Measurements from ENCODE around the gene COL11A1. TPM values are rescaled to one million over a fixed set of nuclear protein-coding genes. Genes with fewer than 3 reads are reported as not detected.
A peak's percentile ranks its signal among the peaks of the same experiment; 100 is the strongest.

The COL11A1 gene
- total RNA-seq, 4 donors from 2014 or later: 0.27 to 1.3 (median 0.60) TPM

DNA sequence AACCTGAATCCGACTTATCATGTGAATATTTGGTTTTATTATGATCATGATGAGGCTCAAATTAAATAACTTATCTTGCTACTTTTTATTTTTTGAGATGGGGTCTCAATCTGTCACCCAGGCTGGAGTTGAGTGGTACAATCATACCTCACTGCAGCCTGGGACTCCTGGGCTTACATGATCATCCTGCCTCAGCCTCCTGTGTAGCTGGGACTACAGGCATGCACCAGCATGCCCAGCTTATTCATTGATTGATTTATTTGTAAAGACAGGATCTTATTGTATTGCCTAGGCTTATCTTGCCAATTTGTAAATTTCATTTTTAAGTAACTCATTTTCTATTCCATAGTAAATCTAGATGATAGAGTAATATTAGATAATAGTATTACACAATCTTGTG is 84.3 kb downstream of the COL11A1 start:
- no peak overlapping the region for H3K27ac ChIP-seq
- no peak for DNase-seq
- no peaks in the 10 kb centered on the region for H3K36me3 ChIP-seq
- no peak overlapping the region for H3K4me3 ChIP-seq (replicated peaks in 1 of 3)
- no peaks in the 10 kb centered on the region for H3K4me1 ChIP-seq
- TF ChIP-seq POLR2A (IDR thresholded peaks at IDR 0.05): no peak
- TF ChIP-seq, protein P1, sequence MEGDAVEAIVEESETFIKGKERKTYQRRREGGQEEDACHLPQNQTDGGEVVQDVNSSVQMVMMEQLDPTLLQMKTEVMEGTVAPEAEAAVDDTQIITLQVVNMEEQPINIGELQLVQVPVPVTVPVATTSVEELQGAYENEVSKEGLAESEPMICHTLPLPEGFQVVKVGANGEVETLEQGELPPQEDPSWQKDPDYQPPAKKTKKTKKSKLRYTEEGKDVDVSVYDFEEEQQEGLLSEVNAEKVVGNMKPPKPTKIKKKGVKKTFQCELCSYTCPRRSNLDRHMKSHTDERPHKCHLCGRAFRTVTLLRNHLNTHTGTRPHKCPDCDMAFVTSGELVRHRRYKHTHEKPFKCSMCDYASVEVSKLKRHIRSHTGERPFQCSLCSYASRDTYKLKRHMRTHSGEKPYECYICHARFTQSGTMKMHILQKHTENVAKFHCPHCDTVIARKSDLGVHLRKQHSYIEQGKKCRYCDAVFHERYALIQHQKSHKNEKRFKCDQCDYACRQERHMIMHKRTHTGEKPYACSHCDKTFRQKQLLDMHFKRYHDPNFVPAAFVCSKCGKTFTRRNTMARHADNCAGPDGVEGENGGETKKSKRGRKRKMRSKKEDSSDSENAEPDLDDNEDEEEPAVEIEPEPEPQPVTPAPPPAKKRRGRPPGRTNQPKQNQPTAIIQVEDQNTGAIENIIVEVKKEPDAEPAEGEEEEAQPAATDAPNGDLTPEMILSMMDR (IDR thresholded peaks at IDR 0.05): no peak
- H3K27me3 ChIP-seq: no peaks in the 10 kb centered on the region
- WGBS, 2 donors: 74 to 78% methylated on average over 1 of the region's 1 CpG
- intact Hi-C loops (cut with DNase I): no loop called here
- no peaks in the 10 kb centered on the region for H3K9me3 ChIP-seq

DNA sequence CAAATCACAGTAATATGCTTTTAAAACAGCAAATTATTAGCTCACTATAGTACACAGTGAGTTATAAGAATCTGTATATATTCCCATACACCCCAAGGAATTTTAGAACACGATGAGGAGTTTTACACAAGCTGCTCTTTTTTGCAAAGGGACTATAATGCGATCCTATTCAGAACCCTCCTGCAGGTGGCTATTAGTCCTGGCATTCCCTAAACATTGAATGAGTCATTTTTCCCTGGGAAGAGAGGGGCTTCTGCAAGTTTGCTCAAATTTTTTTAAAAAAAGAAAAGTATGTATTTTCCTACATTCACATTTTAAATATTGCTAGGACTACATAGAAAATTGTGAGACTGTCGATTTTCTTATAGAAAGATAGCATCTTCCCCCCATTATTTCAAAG is 106.3 kb downstream of the COL11A1 start:
- Histone ChIP-seq H3K36me3 (no peaks in the 10 kb centered on the region), H3K27me3 (no peaks in the 10 kb centered on the region), H3K9me3 (no peaks in the 10 kb centered on the region), H3K27ac (no peak overlapping the region), H3K4me1 (no peaks in the 10 kb centered on the region), H3K4me3 (replicated peaks in 1 of 3) (no peak overlapping the region)
- no peak for DNase-seq
- intact Hi-C loops (cut with DNase I): no loop called here
- TF ChIP-seq, protein P1 (IDR thresholded peaks at IDR 0.05): no peak
- 80 to 86% methylated on average over 3 of the region's 3 CpGs for WGBS, 2 donors

DNA sequence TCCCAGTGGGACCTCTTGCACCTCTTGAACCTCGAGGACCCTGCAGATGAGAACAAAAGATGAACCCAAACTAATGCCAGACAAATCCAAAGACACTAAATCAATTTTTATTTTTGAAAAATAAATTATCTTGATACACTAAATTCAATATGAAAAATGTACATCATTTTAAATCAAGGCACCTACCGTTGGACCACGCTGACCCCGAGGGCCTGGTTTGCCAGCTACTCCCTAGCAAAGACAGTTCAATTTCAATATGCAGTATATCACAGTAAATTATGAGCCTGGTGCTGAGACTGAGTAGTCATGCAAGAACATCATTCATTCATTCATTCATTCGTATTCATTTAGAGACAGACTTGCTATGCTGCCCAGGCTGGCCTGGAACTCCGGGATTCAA is 129.4 kb downstream of the COL11A1 start:
- Histone ChIP-seq H3K4me3 (replicated peaks in 1 of 3) (no peak overlapping the region), H3K4me1 (no peaks in the 10 kb centered on the region), H3K9me3 (no peaks in the 10 kb centered on the region), H3K36me3 (no peaks in the 10 kb centered on the region), H3K27me3 (no peaks in the 10 kb centered on the region), H3K27ac (no peak overlapping the region)
- 87 to 91% methylated on average over 6 of the region's 6 CpGs for WGBS, 2 donors
- intact Hi-C loops (cut with DNase I): no loop called here
- DNase-seq: no peak
- TF ChIP-seq, protein P1 (IDR thresholded peaks at IDR 0.05): no peak
- no peak for TF ChIP-seq POLR2A (IDR thresholded peaks at IDR 0.05)

DNA sequence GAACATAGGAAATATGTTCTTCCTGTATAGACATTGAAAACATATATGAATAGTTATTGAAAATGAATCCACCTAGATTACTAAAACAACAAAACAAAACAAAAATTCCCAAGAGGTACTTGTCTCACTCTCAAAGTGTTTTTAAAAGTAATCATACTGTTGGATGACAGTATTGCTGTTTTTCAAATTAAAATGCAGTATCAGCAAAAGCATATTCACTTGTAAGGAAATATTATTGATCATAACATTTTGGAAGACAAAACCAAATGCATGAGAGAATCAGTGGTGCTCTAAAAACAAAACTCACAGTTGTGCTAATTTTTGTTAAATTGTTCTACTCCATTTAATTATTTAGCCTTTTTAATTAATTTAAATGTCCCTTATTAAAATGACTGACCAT is 131.0 kb downstream of the COL11A1 start:
- H3K4me3 ChIP-seq (replicated peaks in 1 of 3): no peak overlapping the region
- intact Hi-C loops (cut with DNase I): no loop called here
- H3K27ac ChIP-seq: no peak overlapping the region
- H3K27me3 ChIP-seq: no peaks in the 10 kb centered on the region
- TF ChIP-seq, protein P1 (IDR thresholded peaks at IDR 0.05): no peak
- TF ChIP-seq POLR2A (IDR thresholded peaks at IDR 0.05): no peak
- no peak for DNase-seq
- no peaks in the 10 kb centered on the region for H3K9me3 ChIP-seq
- no peaks in the 10 kb centered on the region for H3K36me3 ChIP-seq
- no peaks in the 10 kb centered on the region for H3K4me1 ChIP-seq

DNA sequence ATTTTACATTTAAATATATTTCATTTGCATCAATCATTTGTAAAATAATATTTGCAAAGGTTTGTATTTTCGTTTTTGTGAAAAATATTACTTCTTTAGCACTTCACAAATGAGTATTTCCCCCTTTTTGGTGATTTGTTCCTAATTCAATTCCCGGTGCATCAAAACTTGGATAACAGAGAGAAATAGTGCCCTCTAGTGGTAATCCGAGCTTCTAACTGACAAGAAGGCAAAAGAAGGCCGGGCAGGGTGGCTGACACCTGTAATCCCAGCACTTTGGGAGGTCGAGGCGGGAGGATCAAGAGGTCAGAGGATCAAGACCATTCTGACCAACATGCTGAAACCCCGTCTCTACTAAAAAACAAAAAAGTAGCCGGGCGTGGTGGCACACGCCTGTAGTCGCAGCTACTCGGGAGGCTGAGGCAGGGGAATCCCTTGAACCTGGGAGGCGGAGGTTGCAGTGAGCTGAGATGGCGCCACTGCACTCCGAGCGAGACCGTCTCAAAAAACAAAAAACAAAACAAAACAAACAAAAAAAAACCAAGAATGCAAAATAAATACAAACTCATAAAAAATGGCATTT is 137.7 kb downstream of the COL11A1 start:
- WGBS, 2 donors: 64 to 71% methylated on average over 17 of the region's 17 CpGs
- Histone ChIP-seq H3K4me3 (replicated peaks in 1 of 3) (no peak overlapping the region), H3K27me3 (no peaks in the 10 kb centered on the region), H3K27ac (no peak overlapping the region), H3K9me3 (no peaks in the 10 kb centered on the region), H3K36me3 (no peaks in the 10 kb centered on the region), H3K4me1 (no peaks in the 10 kb centered on the region)
- intact Hi-C loops (cut with DNase I): no loop called here
- TF ChIP-seq, protein P1 (IDR thresholded peaks at IDR 0.05): peak in 3 of 6 experiments; percentile 11 to 48 (median 16)
- TF ChIP-seq POLR2A (IDR thresholded peaks at IDR 0.05): no peak
- no peak for DNase-seq
